ENCODE data around the gene RRP8. TPM values are rescaled to one million over a fixed set of nuclear protein-coding genes. Genes with fewer than 3 reads are reported as not detected.

RRP8 gene
- total and polyA plus RNA-seq, 2 donors (not counting 1 experiment from before 2014, with no cell fraction given), result 12.1 to 13.2 TPM

DNA sequence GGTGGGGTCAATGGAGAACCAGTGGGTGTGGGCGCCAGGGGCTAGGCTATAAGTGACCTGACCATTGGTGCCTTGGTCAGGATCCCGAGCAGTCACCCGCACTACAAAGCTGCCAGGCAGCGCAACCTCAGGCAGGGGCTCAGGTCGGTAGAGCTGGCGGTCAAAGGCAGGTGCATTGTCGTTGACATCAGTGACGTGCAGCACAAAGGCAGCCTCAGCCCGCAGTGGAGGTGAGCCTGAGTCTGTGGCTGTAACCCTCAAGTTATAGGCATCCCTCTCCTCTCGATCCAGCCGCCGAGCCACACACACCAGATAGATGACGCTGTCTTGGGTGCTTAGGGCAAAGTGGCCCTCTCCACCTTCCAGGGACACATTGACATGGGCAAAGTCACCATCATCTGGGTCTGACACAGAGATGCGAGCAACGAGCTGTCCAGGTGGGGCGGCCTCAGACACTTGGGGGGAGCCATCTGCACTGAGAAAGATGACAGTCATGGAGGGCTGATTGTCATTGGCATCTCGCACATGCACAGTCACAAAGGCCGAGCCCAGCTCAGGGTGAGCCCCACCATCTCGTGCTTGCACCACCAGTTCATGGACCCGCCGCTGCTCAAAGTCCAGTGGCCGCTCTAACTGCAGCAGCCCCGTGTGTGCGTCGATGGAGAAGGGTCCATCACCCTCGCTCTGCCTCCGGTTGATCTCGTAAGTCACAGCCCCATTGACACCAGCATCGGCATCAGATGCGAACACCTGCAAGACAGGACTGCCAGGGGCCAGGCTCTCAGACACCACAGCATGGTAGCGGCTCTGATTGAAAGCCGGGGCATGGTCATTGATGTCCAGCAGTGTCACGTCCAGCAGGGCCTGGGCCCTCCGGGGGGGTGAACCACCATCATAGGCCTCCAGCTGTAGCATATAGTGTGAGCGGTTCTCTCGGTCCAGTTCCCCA is 36.9 kb upstream of the RRP8 start:
- no peak for DNase-seq (ENCODE audit: low read depth in 2 of 2)
- no peak overlapping the region for H3K4me2 ChIP-seq (ENCODE audit: extremely low read depth, insufficient read depth, low read length)
- H3K79me2 ChIP-seq (ENCODE audit: control insufficient read depth, insufficient read depth, low read length), result no peaks in the 10 kb centered on the region
- no peak overlapping the region for H3K27ac ChIP-seq (ENCODE audit: insufficient read depth, low read length)
- H3K4me1 ChIP-seq (ENCODE audit: control insufficient read depth, extremely low read depth, insufficient read depth, low read length), result peaks cover 12% of the 10 kb centered on the region
- H3K4me3 ChIP-seq (replicated peaks in 1 of 4; ENCODE audit: control extremely low read depth in 1 of 4, insufficient read depth in 1 of 4, low read depth in 3 of 4, low read length in 4 of 4), result no peak overlapping the region
- no peaks in the 10 kb centered on the region for H3K9me3 ChIP-seq (ENCODE audit: control insufficient read depth, insufficient read depth, low read depth, low read length)
- no peaks in the 10 kb centered on the region for H3K36me3 ChIP-seq (ENCODE audit: control insufficient read depth, insufficient read depth, low read length)
- TF ChIP-seq EZH2 (IDR thresholded peaks at IDR 0.05; ENCODE audit: low read length, missing control alignments), result no peak
- H2AFZ ChIP-seq (ENCODE audit: low read length), result no peak overlapping the region
- H4K20me1 ChIP-seq (ENCODE audit: control insufficient read depth, extremely low read depth, insufficient read depth, low read length), result no peaks in the 10 kb centered on the region
- no peaks in the 10 kb centered on the region for H3K27me3 ChIP-seq (ENCODE audit: control insufficient read depth, insufficient read depth, low read length)
- H3K9ac ChIP-seq (ENCODE audit: insufficient read depth, low read length), result no peak overlapping the region

- no peaks in the 10 kb centered on the region for H3K36me3 ChIP-seq (ENCODE audit: control insufficient read depth, insufficient read depth, low read length)
- no peak for TF ChIP-seq EZH2 (IDR thresholded peaks at IDR 0.05; ENCODE audit: low read length, missing control alignments)
- TF ChIP-seq, protein P1, sequence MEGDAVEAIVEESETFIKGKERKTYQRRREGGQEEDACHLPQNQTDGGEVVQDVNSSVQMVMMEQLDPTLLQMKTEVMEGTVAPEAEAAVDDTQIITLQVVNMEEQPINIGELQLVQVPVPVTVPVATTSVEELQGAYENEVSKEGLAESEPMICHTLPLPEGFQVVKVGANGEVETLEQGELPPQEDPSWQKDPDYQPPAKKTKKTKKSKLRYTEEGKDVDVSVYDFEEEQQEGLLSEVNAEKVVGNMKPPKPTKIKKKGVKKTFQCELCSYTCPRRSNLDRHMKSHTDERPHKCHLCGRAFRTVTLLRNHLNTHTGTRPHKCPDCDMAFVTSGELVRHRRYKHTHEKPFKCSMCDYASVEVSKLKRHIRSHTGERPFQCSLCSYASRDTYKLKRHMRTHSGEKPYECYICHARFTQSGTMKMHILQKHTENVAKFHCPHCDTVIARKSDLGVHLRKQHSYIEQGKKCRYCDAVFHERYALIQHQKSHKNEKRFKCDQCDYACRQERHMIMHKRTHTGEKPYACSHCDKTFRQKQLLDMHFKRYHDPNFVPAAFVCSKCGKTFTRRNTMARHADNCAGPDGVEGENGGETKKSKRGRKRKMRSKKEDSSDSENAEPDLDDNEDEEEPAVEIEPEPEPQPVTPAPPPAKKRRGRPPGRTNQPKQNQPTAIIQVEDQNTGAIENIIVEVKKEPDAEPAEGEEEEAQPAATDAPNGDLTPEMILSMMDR (conservative IDR thresholded peaks at IDR 0.05 in 1 of 2, IDR thresholded peaks at IDR 0.05 in 1 of 2; ENCODE audit: low read depth in 1 of 2, low read length in 2 of 2), result no peak
- H3K4me1 ChIP-seq (ENCODE audit: control insufficient read depth, extremely low read depth, insufficient read depth, low read length), result peaks cover 12% of the 10 kb centered on the region
- H3K9me3 ChIP-seq (ENCODE audit: control insufficient read depth, insufficient read depth, low read depth, low read length), result no peaks in the 10 kb centered on the region
- no peak overlapping the region for H2AFZ ChIP-seq (ENCODE audit: low read length)
- H3K4me3 ChIP-seq (replicated peaks in 1 of 4; ENCODE audit: control extremely low read depth in 1 of 4, insufficient read depth in 1 of 4, low read depth in 3 of 4, low read length in 4 of 4), result no peak overlapping the region
- no peaks in the 10 kb centered on the region for H3K27me3 ChIP-seq (ENCODE audit: control insufficient read depth, insufficient read depth, low read length)
- no peak for DNase-seq (ENCODE audit: low read depth in 2 of 2)
- no peak overlapping the region for H3K9ac ChIP-seq (ENCODE audit: insufficient read depth, low read length)
- no peaks in the 10 kb centered on the region for H3K79me2 ChIP-seq (ENCODE audit: control insufficient read depth, insufficient read depth, low read length)
- H4K20me1 ChIP-seq (ENCODE audit: control insufficient read depth, extremely low read depth, insufficient read depth, low read length), result no peaks in the 10 kb centered on the region
- peak overlapping the region; percentile 4 for H3K27ac ChIP-seq (ENCODE audit: insufficient read depth, low read length)
- H3K4me2 ChIP-seq (ENCODE audit: extremely low read depth, insufficient read depth, low read length), result peak overlapping the region; percentile 33
Observed at GRCh38 chr11:6638429-6638828, 35.0 kb upstream of the RRP8 start.

- no peaks in the 10 kb centered on the region for H4K20me1 ChIP-seq (ENCODE audit: control insufficient read depth, extremely low read depth, insufficient read depth, low read length)
- peak; percentile 50 to 80 for DNase-seq (ENCODE audit: low read depth in 2 of 2)
Observed at GRCh38 chr11:6637871-6638270, 34.5 kb upstream of the RRP8 start.

More at GRCh38 chr11:6637871-6638270, 34.5 kb upstream of the RRP8 start:
- Histone ChIP-seq H3K4me3 (replicated peaks in 1 of 4; ENCODE audit: control extremely low read depth in 1 of 4, insufficient read depth in 1 of 4, low read depth in 3 of 4, low read length in 4 of 4) (no peak overlapping the region), H3K4me1 (ENCODE audit: control insufficient read depth, extremely low read depth, insufficient read depth, low read length) (peaks cover 12% of the 10 kb centered on the region), H2AFZ (ENCODE audit: low read length) (no peak overlapping the region), H3K9ac (ENCODE audit: insufficient read depth, low read length) (no peak overlapping the region), H3K9me3 (ENCODE audit: control insufficient read depth, insufficient read depth, low read depth, low read length) (no peaks in the 10 kb centered on the region), H3K79me2 (ENCODE audit: control insufficient read depth, insufficient read depth, low read length) (no peaks in the 10 kb centered on the region), H3K4me2 (ENCODE audit: extremely low read depth, insufficient read depth, low read length) (peak overlapping the region; percentile 33), H3K27ac (ENCODE audit: insufficient read depth, low read length) (peak overlapping the region; percentile 4), H3K27me3 (ENCODE audit: control insufficient read depth, insufficient read depth, low read length) (no peaks in the 10 kb centered on the region), H3K36me3 (ENCODE audit: control insufficient read depth, insufficient read depth, low read length) (no peaks in the 10 kb centered on the region)
- TF ChIP-seq EZH2 (IDR thresholded peaks at IDR 0.05; ENCODE audit: low read length, missing control alignments), result no peak
- TF ChIP-seq, protein P1 (conservative IDR thresholded peaks at IDR 0.05 in 1 of 2, IDR thresholded peaks at IDR 0.05 in 1 of 2; ENCODE audit: low read depth in 1 of 2, low read length in 2 of 2), result no peak
